Right lobe of liver (tissue), 6 donors: ENCODE measurements around the gene GPBP1. TPM values are rescaled to one million over a fixed set of nuclear protein-coding genes. Genes with fewer than 3 reads are reported as not detected.
"Not testable (repeated sequence)": the region's sequence is repeated elsewhere in the genome, so short reads cannot be mapped to it uniquely, and the experiment has no call there.

Experiments
- ATAC-seq, 4 donors: fragments of 200-7000 bp; cut with Tn5 transposase; one replicate each; pipeline ENCODE4 v1.9.1; 2020; ENCODE audit warnings: mild to moderate bottlenecking in 4 of 4, moderate library complexity in 4 of 4
- DNase-seq, 3 donors: peaks; one replicate each; pipeline ENCODE4 v3.0.0-alpha.2; 2020
- H3K27ac ChIP-seq, 3 donors: fragments of 200-600 bp; one replicate each; pipeline ENCODE4 v1.8.0; 2022
- H3K27me3 ChIP-seq, 2 donors: fragments of 200-600 bp; one replicate each; pipeline ENCODE4 v1.8.0; 2022
- H3K36me3 ChIP-seq, 4 donors: fragments of 200-600 bp; sonication (generic) in 1 of 4; one replicate each; pipeline versions ENCODE4 v1.5.1 to v1.8.0; 2017 to 2022; ENCODE audit warnings: control low read depth in 1 of 4
- H3K4me1 ChIP-seq, 4 donors: fragments of 200-600 bp; sonication (generic) in 1 of 4; one replicate each; pipeline versions ENCODE4 v1.5.1 to v1.8.0; 2017 to 2022; ENCODE audit warnings: control low read depth in 1 of 4
- H3K4me3 ChIP-seq, 3 donors: fragments of 200-600 bp; one replicate each; pipeline ENCODE4 v1.8.0; 2022
- H3K9me3 ChIP-seq, 4 donors: fragments of 200-600 bp; sonication (generic) in 1 of 4; one replicate each; pipeline versions ENCODE4 v1.5.1 to v1.8.0; 2017 to 2022; ENCODE audit warnings: control low read depth in 1 of 4
- CTCF ChIP-seq, 4 donors: fragments of 200-600 bp in 3 of 4; fragments of 450-650 bp in 1 of 4; IDR thresholded peaks; one replicate each; pipeline versions ENCODE4 v1.5.1 to v1.8.0; 2016 to 2022; ENCODE audit warnings: antibody characterized with exemption in 4 of 4, mild to moderate bottlenecking in 2 of 4
- POLR2A ChIP-seq: fragments of 450-650 bp; IDR thresholded peaks from one replicate; pipeline ENCODE4 v1.6.1; 2017; ENCODE audit warnings: antibody characterized with exemption, mild to moderate bottlenecking
- WGBS: methylation state at CpG from one replicate; pipeline ENCODE4 v1.1.6; 2018; ENCODE audit warnings: low coverage, low lambda C conversion rate; ENCODE audit not compliant: insufficient coverage; ENCODE audit errors: missing lambda C conversion rate; 5-methylcytosine and 5-hydroxymethylcytosine counted together
- intact Hi-C, 2 donors: fragments of 100-400 bp; cut with DNase I; formaldehyde crosslinking; loops; one replicate each; pipeline versions ENCODE4 v1.11.2 to v1.14.1; 2022
- total RNA-seq, 6 experiments: library from RNA; depleted of rRNA in 2 of 6; stranded (reverse); fragments of >200 nt in 2 of 6; fragmentation: NEBNext Ultra II Directional in 3 of 6; extraction: Animal tissue kit (Norgen Biotek cat#: 25700) in 3 of 6; gene quantifications; one replicate each; pipeline versions ENCODE4 v1.1.0 to v1.2.4, GENCODE V29; 2016 to 2023
- donor health status: DM: no; HTN: yes; CAD: no.
- donor health status: DM: no; HTN: no; CAD: no.
- donor health status: DM: no; HTN: no; CAD: no.
- donor health status: DM: no; HTN: yes; CAD: no.
- donor health status: DM: no; HTN: yes; CAD: no.

The GPBP1 gene
- total RNA-seq, 6 experiments from 2014 or later, result 19.5 to 28.2 (median 24.9) TPM

- ATAC-seq (no peak), DNase-seq (no peak)
- WGBS, result 77% methylated on average over 5 of the region's 5 CpGs
- no peaks in the 10 kb centered on the region for H3K9me3 ChIP-seq
- H3K4me1 ChIP-seq, result no peaks in the 10 kb centered on the region
- intact Hi-C loops, result no loop called here
- no peak overlapping the region for H3K4me3 ChIP-seq
- no peaks in the 10 kb centered on the region for H3K27me3 ChIP-seq
- no peaks in the 10 kb centered on the region for H3K36me3 ChIP-seq
- no peak for TF ChIP-seq CTCF (IDR thresholded peaks at IDR 0.05)
- no peak for TF ChIP-seq POLR2A
- no peak overlapping the region for H3K27ac ChIP-seq
Measured at GRCh38 chr5:57276353-57276752, 102.5 kb downstream of the GPBP1 start.

GRCh38 chr5:57277085-57277484 is 103.2 kb downstream of the GPBP1 start:
- H3K4me1 ChIP-seq, result no peaks in the 10 kb centered on the region
- 85% methylated on average over 1 of the region's 1 CpG for WGBS
- TF ChIP-seq CTCF (IDR thresholded peaks at IDR 0.05), result peak; percentile 8 to 25 (median 12)
- no peak for TF ChIP-seq POLR2A
- no peak overlapping the region for H3K4me3 ChIP-seq
- ATAC-seq (no peak), DNase-seq (no peak)
- H3K9me3 ChIP-seq, result no peaks in the 10 kb centered on the region
- intact Hi-C loops, result no loop called here
- no peaks in the 10 kb centered on the region for H3K27me3 ChIP-seq
- no peak overlapping the region for H3K27ac ChIP-seq
- no peaks in the 10 kb centered on the region for H3K36me3 ChIP-seq

GRCh38 chr5:57280853-57281252 is 107.0 kb downstream of the GPBP1 start:
- Histone ChIP-seq H3K27ac (no peak overlapping the region), H3K27me3 (no peaks in the 10 kb centered on the region), H3K36me3 (no peaks in the 10 kb centered on the region), H3K4me1 (no peaks in the 10 kb centered on the region), H3K9me3 (no peaks in the 10 kb centered on the region), H3K4me3 (no peak overlapping the region)
- intact Hi-C loops, result no loop called here
- ATAC-seq, result no peak
- 33% methylated on average over 2 of the region's 2 CpGs for WGBS
- DNase-seq, result no peak
- TF ChIP-seq POLR2A (no peak), CTCF (IDR thresholded peaks at IDR 0.05) (no peak)

GRCh38 chr5:57285084-57285483 is 111.2 kb downstream of the GPBP1 start:
- H3K36me3 ChIP-seq, H3K27me3 ChIP-seq, H3K4me3 ChIP-seq, H3K27ac ChIP-seq, H3K4me1 ChIP-seq, H3K9me3 ChIP-seq, DNase-seq, intact Hi-C loops, ATAC-seq: not testable (repeated sequence)
- 98% methylated on average over 5 of the region's 5 CpGs for WGBS

GRCh38 chr5:57291894-57292293 is 118.0 kb downstream of the GPBP1 start:
- WGBS, result 86% methylated on average over 4 of the region's 4 CpGs
- H3K4me1 ChIP-seq, result no peaks in the 10 kb centered on the region
- no peaks in the 10 kb centered on the region for H3K9me3 ChIP-seq
- H3K4me3 ChIP-seq, result no peak overlapping the region
- TF ChIP-seq POLR2A (no peak), CTCF (IDR thresholded peaks at IDR 0.05) (no peak)
- no peaks in the 10 kb centered on the region for H3K27me3 ChIP-seq
- ATAC-seq (no peak), DNase-seq (no peak)
- intact Hi-C loops, result no loop called here
- H3K27ac ChIP-seq, result no peak overlapping the region
- H3K36me3 ChIP-seq, result no peaks in the 10 kb centered on the region
